Nephron (organoid): Measurements from ENCODE around the gene TMEM164.
A peak's percentile ranks its signal among the peaks of the same experiment; 100 is the strongest.

ENCODE experiments used
- H3K27ac Mint-ChIP-seq, 3 experiments: 2 replicates each; pipeline ENCODE4 v1.8.0; 2020; ENCODE audit warnings: mixed read lengths in 3 of 3, mild to moderate bottlenecking in 2 of 3, moderate library complexity in 1 of 3
- H3K27me3 Mint-ChIP-seq: 2 replicates; pipeline ENCODE4 v1.8.0; 2021; ENCODE audit warnings: low read depth, mild to moderate bottlenecking, moderate library complexity, mixed read lengths
- H3K36me3 Mint-ChIP-seq: 2 replicates; pipeline ENCODE4 v1.8.0; 2020; ENCODE audit warnings: low read depth, mixed read lengths
- H3K4me1 Mint-ChIP-seq: 2 replicates; pipeline ENCODE4 v1.8.0; 2020; ENCODE audit warnings: mixed read lengths
- H3K4me3 Mint-ChIP-seq, 3 experiments: 2 replicates each; pipeline ENCODE4 v1.8.0; 2020; ENCODE audit warnings: mild to moderate bottlenecking in 3 of 3, mixed read lengths in 3 of 3, moderate library complexity in 2 of 3
- H3K9me3 Mint-ChIP-seq: 2 replicates; pipeline ENCODE4 v1.8.0; 2020; ENCODE audit warnings: mixed read lengths
- TF ChIP-seq, protein P1 (sequence below), 3 experiments: fragments of 200-600 bp; sonication (generic); IDR thresholded peaks; one replicate each; pipeline ENCODE4 v1.5.0; 2021; ENCODE audit warnings: antibody characterized with exemption in 3 of 3; ENCODE audit not compliant: unreplicated experiment in 3 of 3

The TMEM164 gene

GRCh38 chrX:110178179-110178865 is 175.4 kb downstream of the TMEM164 start:
- peaks cover 49% of the 10 kb centered on the region for H3K36me3 Mint-ChIP-seq
- no peaks in the 10 kb centered on the region for H3K9me3 Mint-ChIP-seq
- TF ChIP-seq, protein P1, sequence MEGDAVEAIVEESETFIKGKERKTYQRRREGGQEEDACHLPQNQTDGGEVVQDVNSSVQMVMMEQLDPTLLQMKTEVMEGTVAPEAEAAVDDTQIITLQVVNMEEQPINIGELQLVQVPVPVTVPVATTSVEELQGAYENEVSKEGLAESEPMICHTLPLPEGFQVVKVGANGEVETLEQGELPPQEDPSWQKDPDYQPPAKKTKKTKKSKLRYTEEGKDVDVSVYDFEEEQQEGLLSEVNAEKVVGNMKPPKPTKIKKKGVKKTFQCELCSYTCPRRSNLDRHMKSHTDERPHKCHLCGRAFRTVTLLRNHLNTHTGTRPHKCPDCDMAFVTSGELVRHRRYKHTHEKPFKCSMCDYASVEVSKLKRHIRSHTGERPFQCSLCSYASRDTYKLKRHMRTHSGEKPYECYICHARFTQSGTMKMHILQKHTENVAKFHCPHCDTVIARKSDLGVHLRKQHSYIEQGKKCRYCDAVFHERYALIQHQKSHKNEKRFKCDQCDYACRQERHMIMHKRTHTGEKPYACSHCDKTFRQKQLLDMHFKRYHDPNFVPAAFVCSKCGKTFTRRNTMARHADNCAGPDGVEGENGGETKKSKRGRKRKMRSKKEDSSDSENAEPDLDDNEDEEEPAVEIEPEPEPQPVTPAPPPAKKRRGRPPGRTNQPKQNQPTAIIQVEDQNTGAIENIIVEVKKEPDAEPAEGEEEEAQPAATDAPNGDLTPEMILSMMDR (IDR thresholded peaks at IDR 0.05; ENCODE audit: unreplicated experiment in 3 of 3): no peak
- no peaks in the 10 kb centered on the region for H3K27me3 Mint-ChIP-seq
- peaks cover 18% of the 10 kb centered on the region for H3K4me1 Mint-ChIP-seq
- H3K4me3 Mint-ChIP-seq: no peak overlapping the region
- H3K27ac Mint-ChIP-seq: no peak overlapping the region

- TF ChIP-seq, protein P1 (IDR thresholded peaks at IDR 0.05; ENCODE audit: unreplicated experiment in 3 of 3): no peak
- peaks cover 18% of the 10 kb centered on the region for H3K4me1 Mint-ChIP-seq
- peaks cover 50% of the 10 kb centered on the region for H3K36me3 Mint-ChIP-seq
- no peaks in the 10 kb centered on the region for H3K27me3 Mint-ChIP-seq
- peaks cover 3% of the 10 kb centered on the region for H3K9me3 Mint-ChIP-seq
- H3K27ac Mint-ChIP-seq: peak overlapping the region; percentile 12 to 58 (median 30)
- no peak overlapping the region for H3K4me3 Mint-ChIP-seq
Observed at GRCh38 chrX:110180176-110180927, 177.4 kb downstream of the TMEM164 start.

DNA sequence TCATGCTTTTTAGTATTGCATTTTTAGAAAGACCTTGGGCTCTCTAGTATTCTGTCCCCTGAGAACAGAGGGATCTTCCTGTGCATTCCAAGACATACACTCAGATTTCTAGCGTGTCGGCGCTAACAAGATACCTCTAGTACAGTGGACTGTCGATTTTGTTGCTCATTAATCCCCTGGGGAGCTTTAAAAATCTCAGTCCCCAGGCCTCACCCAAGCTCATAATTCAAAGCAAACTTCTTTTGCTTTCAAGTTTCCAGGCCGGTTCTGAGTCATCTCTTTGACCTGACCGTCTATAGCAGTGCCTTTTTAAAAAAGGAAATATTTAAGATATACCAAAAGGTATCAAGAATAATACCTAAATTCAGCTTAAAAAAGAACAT is 178.0 kb downstream of the TMEM164 start:
- H3K36me3 Mint-ChIP-seq: peaks cover 50% of the 10 kb centered on the region
- H3K4me3 Mint-ChIP-seq: no peak overlapping the region
- H3K9me3 Mint-ChIP-seq: peaks cover 8% of the 10 kb centered on the region
- peaks cover 18% of the 10 kb centered on the region for H3K4me1 Mint-ChIP-seq
- TF ChIP-seq, protein P1 (IDR thresholded peaks at IDR 0.05; ENCODE audit: unreplicated experiment in 3 of 3): no peak
- H3K27me3 Mint-ChIP-seq: no peaks in the 10 kb centered on the region
- H3K27ac Mint-ChIP-seq: peak overlapping the region; percentile 12 to 67 (median 30)

DNA sequence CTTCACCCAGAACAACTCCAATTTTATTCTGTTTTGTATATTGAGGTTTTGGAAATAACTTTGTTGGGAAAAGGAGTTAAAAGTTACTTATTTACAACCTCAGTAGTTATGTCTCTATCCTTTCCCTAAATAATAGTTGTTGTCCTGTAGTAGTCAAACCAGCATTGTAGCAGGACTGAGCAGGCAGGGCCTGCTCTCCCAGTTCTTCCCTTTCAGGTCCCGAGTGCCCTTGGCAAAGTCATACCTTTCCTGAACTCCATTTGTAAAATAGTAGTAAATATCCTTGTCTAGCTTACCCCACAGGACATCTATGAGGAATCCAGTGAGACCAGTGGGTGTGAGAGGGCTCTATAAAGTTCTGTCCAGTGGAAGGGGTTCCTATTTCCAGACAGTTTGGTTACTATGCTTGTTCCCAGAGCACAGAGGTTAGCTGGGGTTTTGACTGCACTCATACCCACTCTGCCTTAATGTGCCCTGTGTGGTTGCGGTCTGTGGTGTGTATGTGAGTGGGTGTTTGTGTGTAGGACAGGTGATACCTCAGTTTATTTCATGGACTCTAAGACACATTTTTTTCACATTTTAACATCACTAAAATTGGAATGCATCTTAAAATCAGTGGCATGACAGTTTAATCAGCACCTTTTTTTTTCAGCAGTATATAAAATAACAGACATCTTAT is 178.7 kb downstream of the TMEM164 start:
- H3K36me3 Mint-ChIP-seq: peaks cover 50% of the 10 kb centered on the region
- H3K27me3 Mint-ChIP-seq: no peaks in the 10 kb centered on the region
- H3K27ac Mint-ChIP-seq: peak overlapping the region; percentile 36 to 67 (median 45)
- H3K9me3 Mint-ChIP-seq: peaks cover 8% of the 10 kb centered on the region
- H3K4me3 Mint-ChIP-seq: no peak overlapping the region
- H3K4me1 Mint-ChIP-seq: peaks cover 18% of the 10 kb centered on the region
- TF ChIP-seq, protein P1 (IDR thresholded peaks at IDR 0.05; ENCODE audit: unreplicated experiment in 3 of 3): no peak

GRCh38 chrX:110182362-110182761 is 179.4 kb downstream of the TMEM164 start:
- peaks cover 18% of the 10 kb centered on the region for H3K4me1 Mint-ChIP-seq
- H3K27me3 Mint-ChIP-seq: no peaks in the 10 kb centered on the region
- H3K36me3 Mint-ChIP-seq: peaks cover 50% of the 10 kb centered on the region
- H3K4me3 Mint-ChIP-seq: no peak overlapping the region
- H3K9me3 Mint-ChIP-seq: peaks cover 8% of the 10 kb centered on the region
- peak overlapping the region in 1 of 3 experiments; percentile 67 for H3K27ac Mint-ChIP-seq
- TF ChIP-seq, protein P1 (IDR thresholded peaks at IDR 0.05; ENCODE audit: unreplicated experiment in 3 of 3): no peak
